OCI-M2 (cell line): Measurements from ENCODE around the gene ZNF407.

Experiments
- DNase-seq: peaks from one replicate; lab custom pipeline; 2025; ENCODE audit not compliant: unreplicated experiment; lab: John Stamatoyannopoulos, UW

ZNF407 gene

DNA sequence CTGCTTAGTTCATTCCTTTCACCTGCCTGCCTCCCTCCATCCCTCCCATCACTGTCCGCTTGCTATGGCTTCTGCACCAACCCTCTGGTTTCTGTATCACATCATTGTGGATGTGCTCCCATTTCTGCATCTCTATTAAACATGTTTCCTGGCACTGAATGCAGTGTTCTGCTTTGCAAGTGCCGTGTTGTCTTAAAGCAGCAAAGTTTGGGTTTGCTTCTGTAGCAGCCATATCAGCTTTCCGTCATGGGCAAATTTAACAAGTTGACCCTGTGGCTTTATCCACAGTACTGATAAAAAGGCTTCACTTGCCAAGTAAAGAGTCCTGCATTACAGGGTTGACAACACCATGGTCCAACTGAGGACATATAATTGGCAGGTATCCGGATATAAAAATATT lies 445.8 kb downstream of the ZNF407 start:
- DNase-seq = no peak

DNA sequence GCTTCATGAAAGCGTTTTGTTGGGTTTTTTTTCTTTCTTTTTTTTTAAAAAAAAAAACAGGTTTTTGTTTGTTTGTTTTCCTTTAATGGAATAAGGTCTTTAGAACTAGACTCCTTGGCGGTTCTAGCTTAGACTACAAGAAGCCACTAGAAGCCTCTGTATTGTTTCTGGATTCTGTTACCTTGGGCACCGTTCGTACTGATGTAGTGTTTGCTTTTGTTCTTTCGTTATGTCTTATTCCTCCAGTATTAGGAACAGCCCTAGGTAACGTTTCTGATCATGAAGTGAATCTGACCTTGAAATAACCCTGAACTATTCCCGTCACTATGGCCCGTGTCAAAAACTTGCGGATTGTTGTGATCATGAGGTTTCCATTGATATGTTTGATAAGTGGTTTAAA lies 446.6 kb downstream of the ZNF407 start:
- no peak for DNase-seq

DNA sequence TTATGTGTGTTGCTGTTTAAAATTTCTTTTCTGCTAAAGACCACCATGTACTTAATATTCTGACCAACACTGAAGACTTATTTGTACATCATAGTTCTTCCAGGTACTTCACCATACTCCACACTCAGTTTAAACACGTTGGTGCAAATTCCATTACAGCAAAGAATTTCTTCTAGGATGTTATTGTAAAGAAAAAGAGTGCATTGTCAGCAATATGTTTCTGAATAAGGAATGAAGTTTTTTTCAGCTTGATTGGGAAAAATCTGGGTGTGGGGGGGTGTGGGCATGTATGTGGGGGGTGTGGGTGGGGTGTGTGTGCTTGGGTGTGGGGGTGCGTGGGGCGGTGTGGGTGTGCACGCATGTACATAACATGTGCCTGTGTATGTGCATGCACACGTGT lies 447.1 kb downstream of the ZNF407 start:
- DNase-seq = no peak

DNA sequence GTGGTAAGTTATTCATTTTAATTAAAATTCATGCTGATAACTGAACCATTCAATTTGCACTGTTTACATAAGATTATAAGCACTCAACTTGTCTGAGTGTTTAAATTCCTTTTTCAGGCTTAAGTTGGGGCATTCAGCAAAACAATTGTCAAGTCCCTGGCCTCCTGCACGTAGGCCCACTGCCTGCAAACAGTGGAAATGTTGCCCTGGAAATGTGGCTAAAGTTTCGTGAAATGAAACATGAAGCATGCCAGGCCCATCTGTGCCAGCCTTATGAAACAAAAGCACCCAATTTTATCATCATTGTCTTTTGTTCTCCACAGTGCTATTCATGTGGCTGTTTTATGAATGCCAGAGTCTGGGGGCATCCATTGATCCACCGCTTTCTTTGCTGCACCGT lies 447.6 kb downstream of the ZNF407 start:
- no peak for DNase-seq

DNA sequence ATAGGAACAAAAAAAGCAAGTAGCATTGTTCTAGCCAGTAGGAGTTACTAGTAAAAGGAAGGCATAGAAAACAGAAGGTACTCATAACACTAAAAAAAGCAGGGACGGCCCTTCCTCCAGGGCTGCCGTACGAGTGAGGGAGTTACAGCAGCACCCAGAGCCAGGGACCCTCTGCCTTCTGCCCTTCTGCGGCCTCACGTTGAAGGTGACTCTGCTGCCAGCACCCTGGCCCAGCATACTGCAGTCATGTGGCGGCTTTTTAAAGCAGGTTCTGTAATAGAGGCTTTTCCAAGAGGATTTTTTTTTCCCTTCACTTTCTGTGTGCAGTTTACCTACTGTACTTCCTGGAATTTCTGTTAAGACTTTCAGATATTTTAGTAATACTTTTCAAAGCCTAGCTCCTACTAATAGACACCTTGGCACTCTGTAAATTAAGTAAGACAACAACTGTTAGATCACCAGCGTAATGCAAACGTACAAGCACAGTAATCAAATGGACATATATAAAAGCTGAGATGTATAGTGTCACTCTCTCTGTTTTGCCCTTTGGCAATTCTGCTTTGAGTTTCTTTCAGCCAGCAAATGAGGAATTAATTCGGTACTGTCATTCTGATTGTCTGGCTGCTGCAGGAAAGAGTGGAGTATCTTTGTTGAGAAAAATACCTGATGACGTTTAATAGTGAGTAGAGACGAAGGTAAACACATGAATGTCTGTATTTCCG lies 449.7 kb downstream of the ZNF407 start:
- DNase-seq = no peak

DNA sequence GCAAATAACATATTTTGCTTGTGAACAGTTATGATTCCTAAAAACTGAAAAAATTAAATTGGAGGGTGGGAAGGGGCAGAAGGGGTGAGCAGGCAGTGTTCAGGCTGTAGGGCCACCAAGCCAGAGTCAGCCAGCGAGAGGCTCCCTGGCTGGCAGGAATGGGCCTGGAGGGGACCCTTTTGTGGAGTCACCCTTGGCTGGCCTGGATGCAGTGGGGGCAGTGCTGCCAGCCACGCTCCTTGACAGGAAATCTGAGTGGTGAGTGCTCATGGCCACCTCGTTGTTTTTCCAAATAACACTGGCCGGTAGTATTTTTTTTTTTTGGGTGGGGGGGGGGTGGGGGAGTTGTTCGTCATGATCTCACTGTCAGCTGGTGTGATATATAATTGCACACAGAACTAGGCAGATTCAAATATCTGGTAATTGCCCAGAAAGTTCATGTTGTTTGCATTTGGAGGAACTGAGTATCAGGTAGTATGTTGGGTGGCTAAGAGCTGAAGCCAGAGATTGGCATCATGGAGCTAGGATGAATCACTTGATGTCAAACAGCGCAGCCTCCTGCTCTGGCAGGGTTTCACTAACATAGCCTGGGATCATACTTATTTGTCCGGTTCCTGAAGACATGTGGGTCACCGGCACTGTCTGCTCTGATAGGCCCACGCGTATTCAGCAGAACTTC lies 451.2 kb downstream of the ZNF407 start:
- DNase-seq = no peak

DNA sequence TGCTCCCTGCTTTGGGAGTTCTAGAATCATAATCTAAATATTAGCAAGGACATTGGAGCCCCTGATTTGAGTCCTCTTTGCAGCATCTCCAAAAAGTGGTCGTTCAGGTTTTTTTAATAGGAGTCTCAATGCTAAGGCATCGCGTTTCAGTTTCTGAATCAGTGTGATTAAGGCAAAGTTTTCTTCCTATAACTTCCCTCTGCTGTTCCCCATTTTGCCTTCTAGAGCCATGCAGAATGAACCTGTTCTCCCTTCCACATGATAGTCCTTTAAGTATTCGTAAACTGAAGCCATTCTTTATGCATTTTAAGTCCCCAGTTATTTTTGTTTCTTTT lies 451.8 kb downstream of the ZNF407 start:
- no peak for DNase-seq

DNA sequence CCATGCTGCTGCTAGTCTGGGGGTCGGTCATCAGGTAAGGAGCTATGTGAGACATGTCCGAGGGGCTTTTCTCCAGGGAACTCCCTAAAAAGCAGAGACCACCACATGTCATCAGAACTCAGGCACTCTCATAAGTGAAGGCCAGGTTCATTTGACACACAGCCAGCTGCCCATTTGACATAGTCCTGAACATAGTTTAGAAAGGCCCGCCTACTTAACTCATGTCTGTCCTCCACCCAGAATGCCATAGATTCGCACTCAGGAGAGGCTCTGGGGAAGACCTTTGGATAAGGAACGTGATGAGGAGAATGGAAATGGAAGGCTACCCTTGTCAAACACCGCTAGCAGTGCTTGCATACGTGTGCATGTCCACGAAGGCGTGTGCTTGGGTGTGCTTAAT lies 454.1 kb downstream of the ZNF407 start:
- DNase-seq = no peak

DNA sequence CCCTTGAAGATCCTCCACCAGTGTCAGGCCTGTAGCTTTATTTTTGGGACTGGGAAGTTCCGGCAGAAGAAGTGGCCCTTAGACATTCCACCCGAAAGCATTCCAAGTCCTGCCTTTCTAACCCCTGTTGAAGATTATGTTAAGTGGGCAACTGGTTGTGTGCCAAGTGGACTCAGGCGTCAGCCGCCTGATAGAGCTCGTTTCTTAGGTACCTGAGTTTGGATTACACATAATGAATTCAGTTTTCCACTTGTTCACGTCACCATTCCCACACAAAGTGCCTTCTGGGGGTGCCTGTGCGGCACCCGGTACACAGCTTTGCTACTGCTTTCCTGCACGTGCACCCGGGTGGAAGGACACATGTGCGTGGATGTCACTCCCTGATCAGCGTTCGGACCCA lies 454.8 kb downstream of the ZNF407 start:
- DNase-seq = no peak

DNA sequence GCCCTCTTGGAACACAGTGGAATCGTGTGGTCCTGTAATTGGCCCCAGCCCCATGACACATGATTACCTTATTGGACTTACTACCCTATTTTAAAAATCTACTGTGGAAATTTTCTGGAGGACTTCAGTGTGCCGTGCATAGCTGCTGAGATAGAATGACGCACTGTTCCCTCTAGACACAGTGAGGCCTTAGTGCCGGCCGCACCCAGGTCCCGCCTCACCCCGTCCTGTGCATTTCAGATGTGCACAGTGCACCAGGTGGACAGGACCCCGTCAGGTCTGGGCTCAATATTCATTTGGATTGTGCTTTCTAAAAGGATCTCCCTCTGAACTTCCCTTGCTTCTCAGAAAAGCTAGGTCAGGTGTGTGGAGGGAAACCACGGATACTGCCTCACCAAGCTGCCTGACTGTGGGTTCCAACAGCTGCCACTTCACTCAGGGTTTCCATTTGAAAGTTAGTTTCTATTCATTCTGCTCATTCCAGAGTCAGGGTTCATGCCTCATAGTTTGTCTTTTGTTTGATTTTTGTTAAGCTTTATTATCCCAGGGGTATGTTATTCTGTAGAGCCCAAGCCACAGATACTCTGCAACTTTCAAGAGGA lies 455.5 kb downstream of the ZNF407 start:
- no peak for DNase-seq

DNA sequence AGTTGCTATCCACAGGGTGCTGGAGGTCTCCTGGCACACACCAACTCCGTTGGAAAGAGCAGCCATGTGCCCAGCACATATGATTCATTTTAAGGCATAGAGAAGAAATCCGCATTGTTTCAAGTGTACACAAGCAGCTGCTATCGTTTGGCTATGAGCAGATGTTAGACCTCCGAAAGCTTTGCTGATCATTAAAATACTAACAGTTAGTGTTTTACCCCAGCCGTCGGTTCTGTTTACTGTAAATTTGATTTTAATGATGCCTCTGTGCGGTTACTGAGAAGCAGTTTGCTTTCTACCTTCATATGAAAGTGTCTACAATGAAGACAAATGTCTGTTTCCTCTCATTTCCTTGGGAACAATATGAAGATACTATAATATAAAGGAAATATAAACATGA lies 456.4 kb downstream of the ZNF407 start:
- DNase-seq = no peak

DNA sequence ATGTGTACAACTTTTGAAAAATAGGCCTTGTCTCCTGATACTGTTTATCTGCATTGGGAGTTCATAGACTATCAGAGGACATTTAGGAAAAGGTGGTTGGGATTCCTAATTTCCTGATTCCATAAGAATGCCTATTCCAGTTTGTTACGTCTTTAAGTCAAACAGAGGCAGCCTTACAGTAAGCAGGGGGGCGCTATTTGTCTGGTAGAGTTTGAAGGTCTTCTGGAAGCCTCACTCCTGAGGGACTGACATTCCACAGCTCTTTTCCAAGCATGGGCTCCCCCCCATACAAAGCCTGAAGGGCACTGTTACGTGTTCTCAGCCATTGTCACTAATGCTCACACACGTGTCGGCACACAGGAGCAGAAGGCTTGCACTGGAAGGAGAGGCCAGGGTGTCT lies 456.9 kb downstream of the ZNF407 start:
- DNase-seq = no peak

DNA sequence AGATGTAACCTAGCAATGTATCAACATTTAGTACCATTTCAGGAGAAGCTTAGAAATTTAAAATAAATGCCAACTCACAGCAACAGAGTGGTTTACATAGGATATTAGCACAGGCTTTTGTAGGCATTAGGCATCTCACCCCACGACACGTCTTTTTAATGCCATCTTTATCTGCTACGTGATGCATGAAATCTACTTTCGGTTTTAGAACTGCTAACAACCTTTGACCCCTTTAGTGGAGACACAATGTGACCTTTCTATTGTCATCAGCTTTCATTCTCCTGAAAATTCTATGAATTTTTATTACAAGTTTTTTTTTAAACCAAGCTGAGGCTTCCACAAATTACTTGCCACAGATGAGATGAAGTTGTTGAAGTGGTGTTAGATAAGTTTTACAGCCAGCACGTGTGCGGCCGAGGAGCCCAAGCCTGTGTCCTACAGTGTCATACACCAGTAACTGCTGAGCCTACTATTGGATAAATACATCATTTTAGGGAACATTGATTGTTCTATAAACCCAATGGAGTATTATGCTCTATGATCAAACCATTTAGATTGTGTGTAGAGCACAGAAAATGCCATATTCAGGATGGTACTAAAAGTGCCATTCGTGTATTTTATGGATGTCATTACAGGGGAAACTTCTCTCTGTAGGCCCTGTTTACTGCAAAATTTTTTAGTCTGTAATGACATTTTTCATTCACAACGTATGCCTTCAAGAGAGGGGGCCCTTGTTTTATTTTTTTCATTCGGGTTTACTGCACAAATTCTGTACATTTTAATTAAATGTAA lies 459.7 kb downstream of the ZNF407 start:
- no peak for DNase-seq

DNA sequence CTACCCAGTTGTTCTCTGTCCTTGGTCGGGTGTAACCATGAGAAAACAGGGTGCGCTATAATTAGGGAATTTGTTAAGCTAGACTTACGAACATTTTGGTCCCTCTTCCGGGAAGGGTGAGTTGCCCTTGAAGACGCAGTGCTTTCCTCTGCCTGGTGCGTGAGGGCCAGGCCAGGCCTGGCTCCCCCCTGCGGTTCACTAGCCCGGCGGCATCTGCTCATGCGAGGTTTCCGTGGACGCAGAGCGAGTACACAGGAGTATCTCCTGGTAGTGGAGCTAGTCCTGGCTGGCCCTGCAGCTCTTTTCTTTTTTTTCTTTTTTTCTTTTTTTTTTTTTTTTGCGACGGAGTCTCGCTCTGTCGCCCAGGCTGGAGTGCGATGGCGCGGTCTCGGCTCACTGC lies 462.5 kb downstream of the ZNF407 start:
- no peak for DNase-seq

DNA sequence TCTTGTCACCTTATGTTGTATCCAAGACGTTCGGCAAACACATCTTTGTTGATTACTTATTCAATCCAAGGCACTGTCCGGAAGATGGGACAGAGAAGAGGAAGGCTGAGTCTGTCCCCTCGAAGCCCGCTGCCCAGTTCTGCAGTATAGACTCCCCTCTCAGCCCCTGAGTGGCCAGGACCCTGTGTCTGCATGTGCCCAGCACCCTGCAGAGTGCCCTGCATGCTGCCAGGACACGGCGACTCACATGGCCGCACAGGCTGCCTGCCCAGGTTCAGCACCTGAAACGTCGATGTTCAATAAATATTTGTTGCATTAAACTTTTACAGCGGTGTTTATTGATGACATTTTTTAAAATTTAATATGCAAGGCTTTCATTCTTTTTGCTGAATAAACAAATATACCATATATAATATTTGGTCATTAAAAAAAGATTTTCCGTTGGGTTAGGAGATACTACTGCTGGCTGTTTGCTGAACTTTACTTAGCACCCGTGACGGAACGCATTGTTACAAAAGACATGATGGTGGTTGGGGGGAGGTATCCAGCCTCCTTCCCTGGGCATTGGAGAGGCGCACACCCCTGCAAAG lies 464.7 kb downstream of the ZNF407 start:
- DNase-seq = no peak

DNA sequence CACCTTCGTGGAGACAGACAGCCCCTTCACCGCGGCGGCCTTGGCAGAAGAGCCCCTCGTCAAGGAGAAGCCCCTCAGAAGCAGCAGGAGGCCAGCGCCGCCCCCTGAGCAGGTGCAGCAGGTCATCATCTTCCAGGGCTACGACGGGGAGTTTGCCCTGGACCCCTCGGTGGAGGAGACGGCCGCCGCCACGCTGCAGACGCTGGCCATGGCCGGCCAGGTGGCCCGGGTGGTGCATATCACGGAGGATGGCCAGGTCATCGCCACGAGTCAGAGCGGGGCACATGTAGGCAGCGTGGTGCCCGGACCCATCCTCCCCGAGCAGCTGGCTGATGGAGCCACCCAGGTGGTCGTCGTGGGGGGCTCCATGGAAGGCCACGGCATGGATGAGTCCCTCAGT lies 465.5 kb downstream of the ZNF407 start:
- no peak for DNase-seq

DNA sequence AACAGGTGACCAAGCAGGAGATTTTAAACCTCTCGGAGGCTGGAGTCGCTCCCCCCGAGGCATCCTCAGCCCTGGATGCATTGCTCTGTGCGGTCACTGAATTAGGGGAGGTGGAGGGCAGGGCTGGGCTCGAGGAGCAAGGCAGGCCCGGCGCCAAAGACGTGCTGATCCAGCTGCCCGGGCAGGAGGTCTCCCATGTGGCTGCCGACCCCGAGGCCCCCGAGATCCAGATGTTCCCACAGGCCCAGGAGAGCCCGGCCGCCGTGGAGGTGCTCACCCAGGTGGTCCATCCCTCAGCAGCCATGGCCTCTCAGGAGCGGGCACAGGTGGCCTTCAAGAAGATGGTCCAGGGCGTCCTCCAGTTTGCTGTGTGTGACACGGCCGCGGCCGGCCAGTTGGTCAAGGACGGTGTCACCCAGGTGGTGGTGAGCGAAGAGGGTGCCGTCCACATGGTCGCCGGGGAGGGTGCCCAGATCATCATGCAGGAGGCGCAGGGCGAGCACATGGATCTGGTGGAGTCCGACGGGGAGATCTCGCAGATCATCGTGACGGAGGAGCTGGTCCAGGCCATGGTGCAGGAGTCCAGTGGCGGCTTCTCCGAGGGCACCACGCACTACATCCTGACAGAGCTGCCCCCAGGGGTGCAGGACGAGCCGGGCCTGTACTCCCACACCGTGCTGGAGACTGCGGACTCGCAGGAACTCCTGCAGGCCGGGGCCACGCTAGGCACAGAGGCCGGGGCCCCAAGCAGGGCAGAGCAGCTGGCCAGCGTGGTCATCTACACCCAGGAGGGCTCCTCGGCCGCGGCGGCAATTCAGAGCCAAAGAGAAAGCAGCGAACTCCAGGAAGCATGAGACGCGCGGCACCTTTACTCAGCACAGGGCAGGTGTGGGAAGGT lies 466.2 kb downstream of the ZNF407 start:
- DNase-seq = no peak

DNA sequence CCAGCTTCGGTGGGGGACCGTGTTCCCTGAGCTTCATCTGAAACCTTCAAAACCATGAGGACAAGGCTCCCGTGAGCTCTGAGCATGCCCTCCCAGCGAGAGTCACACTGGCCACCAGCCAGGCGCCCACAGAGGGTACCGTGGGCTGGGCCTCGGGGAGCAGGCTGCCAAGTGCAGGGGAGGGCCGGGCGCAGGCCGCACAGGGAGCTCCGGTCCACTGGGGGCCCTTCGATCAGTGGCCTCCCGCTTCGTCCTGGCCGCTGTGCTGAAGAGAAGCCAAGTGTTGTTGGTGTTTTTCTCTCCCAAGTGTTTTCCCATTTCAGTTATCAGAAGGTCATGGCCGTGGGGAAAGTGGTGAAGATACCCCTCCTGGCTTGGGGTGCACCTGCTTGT lies 466.8 kb downstream of the ZNF407 start:
- DNase-seq = no peak

DNA sequence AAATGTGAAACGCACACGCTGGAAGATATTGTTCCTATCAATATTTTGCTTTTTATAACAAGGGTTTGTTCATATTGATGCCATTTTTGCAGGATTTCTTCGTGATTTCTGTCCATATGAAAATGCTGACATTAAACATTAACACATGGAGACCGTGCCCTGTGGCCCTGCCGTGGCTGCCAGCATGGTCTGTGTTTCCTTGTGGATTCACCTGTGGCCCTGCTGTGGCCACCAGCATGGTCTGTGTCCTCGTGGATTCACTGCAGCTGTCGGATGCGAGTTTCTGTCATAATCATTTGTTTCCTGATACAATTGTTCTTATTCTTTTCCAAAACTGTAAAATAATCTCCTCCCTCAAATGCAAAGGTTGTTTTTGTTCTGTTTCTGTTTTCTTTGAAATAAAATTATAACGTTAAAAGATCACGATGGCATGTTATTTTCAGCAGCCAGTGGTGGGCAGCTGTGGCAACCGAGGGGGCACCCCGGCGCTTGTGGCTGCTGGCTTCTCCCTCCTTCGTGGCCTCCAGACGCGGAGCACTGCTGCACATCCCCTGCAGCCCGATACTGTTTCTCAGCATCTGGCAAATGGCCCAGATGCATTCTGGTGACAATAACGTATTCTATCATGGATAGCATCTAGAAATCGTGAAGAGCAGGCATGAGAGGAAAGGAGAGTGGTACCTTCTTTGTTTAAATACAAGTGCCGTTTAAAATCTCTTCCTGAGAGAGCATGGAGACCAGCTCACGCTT lies 467.8 kb downstream of the ZNF407 start:
- no peak for DNase-seq
